GM19372 (cell line): ENCODE results near the gene MAEA.

ENCODE experiments used
- ATAC-seq: cut with Tn5 transposase; IDR thresholded peaks from one replicate; pipeline ENCODE4 v1.9.1; 2021; ENCODE audit warnings: mild to moderate bottlenecking, low read depth, moderate library complexity; ENCODE audit not compliant: unreplicated experiment

Gene MAEA

GRCh38 chr4:1376391-1376840 lies 86.7 kb downstream of the MAEA start:
- no peak for ATAC-seq

DNA sequence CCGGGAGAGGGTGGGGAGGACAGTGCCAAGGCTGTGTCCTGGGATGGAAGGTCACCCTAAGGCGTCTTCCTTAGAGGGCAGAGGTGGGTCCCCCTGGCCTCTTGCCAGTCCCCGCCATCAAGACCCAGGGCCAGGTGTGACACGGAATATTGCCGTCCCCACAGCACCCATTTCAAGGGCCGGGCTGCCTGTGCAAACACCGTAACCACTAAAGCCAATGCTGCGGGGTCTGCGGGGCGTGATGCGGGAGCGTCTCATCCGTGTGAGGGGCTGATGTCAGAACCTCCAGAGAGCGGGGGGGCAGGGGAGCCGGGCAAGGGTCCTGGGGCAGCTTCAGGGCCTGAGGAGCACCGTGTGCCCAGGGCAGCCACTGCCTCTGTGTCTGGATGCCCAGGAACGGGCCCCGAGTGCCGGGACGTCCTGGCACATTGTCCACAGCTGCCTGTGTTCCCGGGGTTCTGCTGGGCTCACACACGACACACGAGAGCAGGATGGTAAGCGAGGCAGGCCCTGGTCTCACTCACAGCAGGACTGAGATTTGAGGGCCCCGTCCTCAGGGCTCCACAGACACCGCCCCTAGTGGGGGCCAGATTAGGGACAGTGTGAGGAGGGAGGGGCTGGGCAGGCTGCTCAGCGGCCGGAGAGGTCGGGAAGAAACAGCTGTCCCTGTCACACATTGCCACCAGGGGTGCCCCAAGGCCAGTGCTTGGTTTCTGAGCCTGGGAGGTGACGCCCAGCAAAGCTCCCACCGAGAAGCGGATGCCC lies 87.3 kb downstream of the MAEA start:
- no peak for ATAC-seq

GRCh38 chr4:1377606-1378261 lies 88.0 kb downstream of the MAEA start:
- ATAC-seq, result no peak

- ATAC-seq, result no peak
Observed at GRCh38 chr4:1378559-1379231, 89.0 kb downstream of the MAEA start.

DNA sequence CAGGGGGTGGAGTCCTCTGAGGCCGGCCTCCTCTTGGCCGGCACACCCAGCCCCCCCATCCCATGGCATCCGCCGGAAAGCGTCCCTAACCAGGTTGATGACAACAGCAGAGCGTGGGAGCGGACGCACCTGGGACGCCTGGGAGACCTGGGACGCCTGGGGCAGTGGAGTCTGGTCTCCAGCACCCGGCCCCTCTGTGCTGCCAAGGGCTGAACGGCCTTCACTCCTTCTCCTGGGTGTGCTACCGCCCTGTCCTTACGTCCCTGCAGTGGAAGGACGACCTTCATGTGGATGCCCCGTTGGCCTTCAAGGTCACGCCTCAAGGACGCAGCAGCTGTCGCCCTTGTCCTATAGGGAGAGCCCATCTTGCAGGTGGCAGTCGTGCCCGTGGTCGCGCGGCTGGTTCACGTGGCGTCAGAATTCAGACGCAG lies 89.7 kb downstream of the MAEA start:
- no peak for ATAC-seq

DNA sequence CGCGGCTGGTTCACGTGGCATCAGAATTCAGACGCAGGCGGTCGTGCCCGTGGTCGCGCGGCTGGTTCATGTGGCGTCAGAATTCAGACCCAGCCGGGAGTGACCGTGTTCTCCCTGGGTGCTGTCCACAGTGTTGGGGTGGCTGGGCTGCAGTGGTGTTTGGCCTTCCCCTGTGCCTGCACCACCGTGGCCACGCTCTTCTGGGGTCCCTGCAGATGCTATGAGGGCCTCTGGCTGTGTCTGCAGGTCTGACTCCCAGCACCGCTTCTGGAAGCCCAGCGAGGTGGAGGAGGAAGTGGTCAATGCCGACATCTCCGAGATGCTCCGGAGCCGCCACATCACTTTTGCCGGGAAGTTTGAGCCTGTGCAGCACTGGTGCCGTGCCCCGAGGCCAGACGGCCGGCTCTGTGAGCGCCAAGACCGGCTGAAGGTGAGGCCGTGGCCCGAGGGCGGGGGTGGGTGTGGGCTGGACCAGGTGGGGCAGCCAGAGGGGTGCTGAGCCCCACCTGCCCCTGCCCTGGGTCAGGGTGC lies 90.2 kb downstream of the MAEA start:
- no peak for ATAC-seq

- ATAC-seq, result no peak
Observed at GRCh38 chr4:1380368-1381151, 90.9 kb downstream of the MAEA start.

GRCh38 chr4:1381181-1381621 lies 91.5 kb downstream of the MAEA start:
- no peak for ATAC-seq

DNA sequence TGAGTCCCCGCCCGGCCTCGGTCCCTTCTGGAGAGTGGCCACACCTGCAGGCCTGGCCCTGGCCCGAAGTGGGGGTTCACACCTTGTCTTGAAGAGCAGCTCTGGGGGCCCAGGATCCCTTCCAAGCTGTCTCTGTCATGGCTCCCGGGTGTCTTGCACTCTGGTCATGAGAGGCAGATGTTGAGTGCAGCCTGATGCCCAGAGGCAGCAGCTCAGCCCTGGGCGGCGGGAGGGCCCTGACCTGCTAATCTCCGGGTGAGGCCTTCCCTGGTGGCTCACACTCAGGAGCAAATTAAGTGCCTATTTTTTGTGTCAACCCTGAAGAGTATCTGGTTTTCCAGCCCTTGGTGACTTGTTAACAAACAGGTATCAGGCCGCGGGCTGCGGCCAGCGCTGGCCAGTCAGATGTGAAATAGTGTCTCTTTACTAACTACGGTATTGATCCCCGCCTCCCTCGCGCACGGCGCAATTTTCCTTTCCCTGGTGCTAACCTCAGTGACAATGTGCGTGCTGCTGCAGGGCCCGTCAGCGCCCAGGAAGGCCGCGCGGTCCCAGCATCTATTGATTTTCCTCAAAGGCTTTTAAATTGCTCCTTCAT lies 92.4 kb downstream of the MAEA start:
- ATAC-seq, result no peak

- no peak for ATAC-seq
Observed at GRCh38 chr4:1382776-1383727, 93.4 kb downstream of the MAEA start.

GRCh38 chr4:1383728-1384591 lies 94.3 kb downstream of the MAEA start:
- no peak for ATAC-seq

- no peak for ATAC-seq
Observed at GRCh38 chr4:1384675-1385372, 95.1 kb downstream of the MAEA start.

DNA sequence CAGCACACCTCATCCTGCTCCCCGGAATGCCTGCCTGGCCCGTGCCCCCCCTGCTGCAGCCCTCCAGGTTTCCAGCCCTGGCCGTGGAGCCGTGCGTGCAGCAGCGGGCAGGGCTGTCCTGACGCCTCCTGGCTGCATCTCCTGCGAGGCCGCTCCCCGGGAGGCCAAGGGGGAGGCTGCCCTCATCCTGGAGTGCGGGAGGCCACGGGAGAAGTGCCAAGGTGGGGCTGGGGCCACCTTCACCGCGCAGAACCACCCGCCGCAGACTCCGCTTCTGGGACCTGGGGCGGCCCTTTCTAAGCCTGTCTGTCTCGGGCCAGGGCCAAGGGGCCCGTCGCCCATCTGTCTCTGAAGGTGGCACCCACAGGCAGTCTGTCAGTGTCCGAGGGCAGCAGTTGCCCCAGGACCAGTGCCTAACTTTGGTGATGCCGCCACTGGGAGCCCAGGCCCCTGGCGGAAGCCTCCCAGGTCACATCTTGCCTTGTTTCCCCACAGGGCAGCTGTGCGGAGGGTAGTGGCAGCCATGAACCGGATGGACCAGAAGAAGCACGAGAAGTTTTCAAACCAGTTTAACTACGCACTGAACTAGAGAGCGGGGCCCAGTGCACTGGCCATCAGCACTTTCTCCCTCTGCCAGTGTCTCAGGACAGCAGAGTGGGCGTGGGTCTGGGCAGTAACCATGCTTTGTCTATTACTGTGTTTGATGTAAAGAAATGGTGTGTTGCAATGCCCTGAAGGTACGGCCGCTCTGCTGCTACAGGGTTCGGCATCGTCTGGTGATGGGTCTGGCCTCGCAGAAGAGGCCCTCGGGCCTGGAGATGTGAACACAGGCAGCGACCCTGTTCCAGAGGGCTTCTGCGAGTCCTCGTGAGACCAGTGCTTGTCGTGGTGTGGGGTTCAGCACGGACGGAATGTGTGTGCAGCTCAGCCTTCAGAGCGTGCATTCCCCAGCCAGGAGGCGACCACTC lies 96.0 kb downstream of the MAEA start:
- no peak for ATAC-seq
